Activated B cell treated with CpG ODN at 0.5 μM for 24 hours (primary cell): ENCODE measurements around the gene CCK. TPM values are rescaled to one million over a fixed set of nuclear protein-coding genes. Genes with fewer than 3 reads are reported as not detected.

ENCODE experiments used
- ATAC-seq: fragments of 200-7000 bp; cut with Tn5 transposase; one replicate; pipeline ENCODE4 v1.10.0; 2021; ENCODE audit warnings: low read depth, mild to moderate bottlenecking, moderate library complexity
- CTCF ChIA-PET: fragments of 350-600 bp; sonication (Branson Sonifier 250); formaldehyde crosslinking; loops from one replicate; lab custom pipeline; 2021; ENCODE audit warnings: antibody characterized with exemption; lab: Charles Lee
- POLR2A ChIA-PET: fragments of 350-600 bp; sonication (Branson Sonifier 250); formaldehyde crosslinking; loops from one replicate; lab custom pipeline; 2021; ENCODE audit warnings: antibody characterized with exemption; lab: Charles Lee
- DNase-seq: peaks from one replicate; pipeline ENCODE4 v3.0.0; 2022
- H3K27ac Mint-ChIP-seq: one replicate; pipeline ENCODE4 v1.8.0; 2020; ENCODE audit warnings: mixed read lengths
- H3K27me3 Mint-ChIP-seq: one replicate; pipeline ENCODE4 v1.8.0; 2021; ENCODE audit warnings: mixed read lengths
- H3K36me3 Mint-ChIP-seq: one replicate; pipeline ENCODE4 v1.8.0; 2021; ENCODE audit warnings: low read depth, mixed read lengths
- H3K4me1 Mint-ChIP-seq: one replicate; pipeline ENCODE4 v1.8.0; 2021; ENCODE audit warnings: mixed read lengths
- H3K4me3 Mint-ChIP-seq: one replicate; pipeline ENCODE4 v1.8.0; 2020; ENCODE audit warnings: mild to moderate bottlenecking, mixed read lengths
- H3K9me3 Mint-ChIP-seq: one replicate; pipeline ENCODE4 v1.8.0; 2020; ENCODE audit warnings: mixed read lengths
- intact Hi-C: fragments of 100-400 bp; cut with micrococcal nuclease; formaldehyde crosslinking; loops from one replicate; pipeline ENCODE4 v1.15.1; 2024
- total RNA-seq: library from RNA; stranded (reverse); gene quantifications from 2 replicates; pipeline ENCODE4 v1.2.3, GENCODE V29; 2022
- TF ChIP-seq, protein P1 (sequence below): fragments of 200-600 bp; IDR thresholded peaks from one replicate; pipeline ENCODE4 v1.8.0; 2022; ENCODE audit warnings: antibody characterized with exemption, mild to moderate bottlenecking

Gene CCK
- total RNA-seq, 1 donor from 2014 or later, result not detected

DNA sequence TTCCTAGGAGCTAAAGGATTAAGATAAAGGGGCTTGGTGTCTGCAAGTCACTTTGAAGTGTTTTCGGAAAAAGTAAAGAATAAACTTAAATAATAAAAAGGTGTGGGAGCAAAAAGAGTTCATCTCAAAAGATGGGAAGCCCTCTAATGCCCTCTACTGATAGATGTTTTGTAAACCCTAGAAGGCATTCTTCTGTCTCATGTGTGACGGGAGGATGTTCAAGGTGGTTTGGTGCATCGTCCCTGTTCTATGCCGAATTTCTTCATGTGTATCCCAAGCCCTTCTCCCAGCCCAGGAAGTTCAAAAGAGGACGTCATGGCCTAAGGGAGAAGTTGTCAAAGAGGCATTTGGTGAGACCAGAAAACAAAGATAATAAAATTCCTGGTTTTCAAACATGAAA is 37.2 kb downstream of the CCK start:
- intact Hi-C loops, result no loop called here
- no peaks in the 10 kb centered on the region for H3K27me3 Mint-ChIP-seq
- TF ChIP-seq, protein P1, sequence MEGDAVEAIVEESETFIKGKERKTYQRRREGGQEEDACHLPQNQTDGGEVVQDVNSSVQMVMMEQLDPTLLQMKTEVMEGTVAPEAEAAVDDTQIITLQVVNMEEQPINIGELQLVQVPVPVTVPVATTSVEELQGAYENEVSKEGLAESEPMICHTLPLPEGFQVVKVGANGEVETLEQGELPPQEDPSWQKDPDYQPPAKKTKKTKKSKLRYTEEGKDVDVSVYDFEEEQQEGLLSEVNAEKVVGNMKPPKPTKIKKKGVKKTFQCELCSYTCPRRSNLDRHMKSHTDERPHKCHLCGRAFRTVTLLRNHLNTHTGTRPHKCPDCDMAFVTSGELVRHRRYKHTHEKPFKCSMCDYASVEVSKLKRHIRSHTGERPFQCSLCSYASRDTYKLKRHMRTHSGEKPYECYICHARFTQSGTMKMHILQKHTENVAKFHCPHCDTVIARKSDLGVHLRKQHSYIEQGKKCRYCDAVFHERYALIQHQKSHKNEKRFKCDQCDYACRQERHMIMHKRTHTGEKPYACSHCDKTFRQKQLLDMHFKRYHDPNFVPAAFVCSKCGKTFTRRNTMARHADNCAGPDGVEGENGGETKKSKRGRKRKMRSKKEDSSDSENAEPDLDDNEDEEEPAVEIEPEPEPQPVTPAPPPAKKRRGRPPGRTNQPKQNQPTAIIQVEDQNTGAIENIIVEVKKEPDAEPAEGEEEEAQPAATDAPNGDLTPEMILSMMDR, result no peak
- DNase-seq, result no peak
- H3K4me3 Mint-ChIP-seq, result no peak overlapping the region
- no peak overlapping the region for H3K27ac Mint-ChIP-seq
- H3K36me3 Mint-ChIP-seq, result peaks cover 32% of the 10 kb centered on the region
- H3K4me1 Mint-ChIP-seq, result no peaks in the 10 kb centered on the region
- no peaks in the 10 kb centered on the region for H3K9me3 Mint-ChIP-seq
- POLR2A ChIA-PET, result no interaction called here
- ATAC-seq, result no peak
- CTCF ChIA-PET, result interaction anchor here (1.0 kb wide), 1 partner anchor 324 kb away, joined by 3 read pairs; no protein-coding TSS in a partner anchor

DNA sequence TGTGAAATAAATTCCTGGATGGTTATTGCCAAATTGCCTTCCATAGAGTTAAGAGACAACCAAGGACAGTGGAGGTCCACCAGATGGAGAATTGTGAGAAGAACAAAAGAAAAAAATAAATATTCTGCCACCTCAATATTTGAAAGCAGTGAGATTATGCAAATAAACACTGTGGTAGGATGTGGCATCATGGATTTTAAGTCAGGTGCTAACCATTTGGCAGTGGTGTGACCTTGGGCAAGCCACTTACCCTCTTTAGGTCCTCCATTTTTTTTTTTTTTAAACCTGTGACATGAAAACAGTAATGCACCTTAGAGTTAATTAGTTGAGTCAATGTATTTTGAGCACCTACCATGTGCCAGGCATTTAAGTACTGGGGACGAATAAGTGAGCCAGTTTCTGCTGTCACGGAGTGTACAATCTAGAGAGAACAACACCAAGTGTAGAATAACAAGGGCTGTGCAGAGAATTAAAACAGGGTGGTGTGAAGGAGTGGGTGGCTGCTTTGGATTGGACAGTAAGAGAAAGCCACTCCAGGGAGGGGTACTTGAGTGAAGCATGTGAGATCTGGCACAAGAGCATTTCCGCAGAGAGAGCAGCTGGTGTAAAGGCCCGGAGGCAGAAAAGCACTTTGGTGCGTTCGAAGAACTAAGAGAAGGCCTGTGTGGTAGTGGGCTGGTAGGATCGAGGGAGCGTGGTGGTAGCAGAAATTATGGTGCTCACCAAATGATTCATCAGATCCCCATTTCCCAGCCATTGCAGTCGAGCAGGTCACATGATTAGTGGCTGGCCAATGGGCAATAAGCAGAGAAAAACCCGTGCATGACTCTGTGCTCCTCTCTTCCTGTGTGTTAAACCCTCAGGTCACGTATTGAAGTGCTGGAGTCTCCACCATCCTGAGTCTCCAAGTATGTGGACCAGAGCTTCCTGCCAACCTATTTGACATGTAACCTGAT is 39.2 kb downstream of the CCK start:
- no peak for ATAC-seq
- ChIA-PET POLR2A (no interaction called here), CTCF (no interaction called here)
- intact Hi-C loops, result no loop called here
- H3K9me3 Mint-ChIP-seq, result no peaks in the 10 kb centered on the region
- peaks cover 52% of the 10 kb centered on the region for H3K36me3 Mint-ChIP-seq
- TF ChIP-seq, protein P1, result no peak
- no peak overlapping the region for H3K4me3 Mint-ChIP-seq
- DNase-seq, result no peak
- no peak overlapping the region for H3K27ac Mint-ChIP-seq
- H3K4me1 Mint-ChIP-seq, result no peaks in the 10 kb centered on the region
- no peaks in the 10 kb centered on the region for H3K27me3 Mint-ChIP-seq

DNA sequence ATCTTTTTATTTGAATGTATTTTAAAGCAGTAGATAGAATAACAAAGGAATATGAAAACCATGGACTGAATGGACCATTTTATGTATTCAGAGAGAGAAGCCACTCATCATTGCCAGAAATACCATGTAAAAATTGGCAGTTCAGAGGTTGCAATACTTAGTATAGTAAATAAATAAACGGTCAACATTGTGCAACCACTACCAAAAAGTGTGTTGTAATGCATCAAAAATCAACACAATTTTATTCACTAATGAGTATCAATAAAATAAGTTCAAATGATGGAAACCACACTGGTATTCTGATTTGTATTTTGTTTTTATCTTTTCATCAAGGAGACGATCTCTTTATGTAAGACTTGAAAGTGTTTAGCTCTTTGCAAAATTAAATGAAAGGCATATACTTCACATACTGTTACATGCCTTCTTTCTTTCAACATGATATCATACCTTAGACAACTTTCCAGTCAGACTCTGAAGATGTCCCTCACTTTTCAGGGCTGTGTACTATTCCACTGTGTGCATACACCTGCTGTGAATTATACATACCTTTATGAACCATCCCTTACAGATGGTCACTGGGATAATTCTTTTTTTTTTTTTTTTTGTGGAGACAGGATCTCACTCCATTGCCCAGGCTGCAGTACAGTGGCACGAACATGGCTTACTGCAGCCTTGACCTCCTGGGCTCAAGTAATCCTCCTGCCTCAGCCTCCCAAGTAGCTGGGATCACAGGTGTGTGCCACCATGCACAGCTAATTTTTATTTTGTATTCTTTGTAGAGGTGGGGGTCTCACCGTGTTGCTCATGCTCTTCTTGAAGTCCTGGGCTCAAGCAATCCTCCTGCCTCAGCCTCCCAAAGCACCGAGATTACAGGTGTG is 40.3 kb downstream of the CCK start:
- H3K36me3 Mint-ChIP-seq, result peaks cover 62% of the 10 kb centered on the region
- H3K4me3 Mint-ChIP-seq, result no peak overlapping the region
- POLR2A ChIA-PET, result no interaction called here
- intact Hi-C loops, result no loop called here
- H3K4me1 Mint-ChIP-seq, result no peaks in the 10 kb centered on the region
- ATAC-seq, result no peak
- CTCF ChIA-PET, result no interaction called here
- TF ChIP-seq, protein P1, result no peak
- H3K9me3 Mint-ChIP-seq, result no peaks in the 10 kb centered on the region
- no peaks in the 10 kb centered on the region for H3K27me3 Mint-ChIP-seq
- no peak overlapping the region for H3K27ac Mint-ChIP-seq
- no peak for DNase-seq

DNA sequence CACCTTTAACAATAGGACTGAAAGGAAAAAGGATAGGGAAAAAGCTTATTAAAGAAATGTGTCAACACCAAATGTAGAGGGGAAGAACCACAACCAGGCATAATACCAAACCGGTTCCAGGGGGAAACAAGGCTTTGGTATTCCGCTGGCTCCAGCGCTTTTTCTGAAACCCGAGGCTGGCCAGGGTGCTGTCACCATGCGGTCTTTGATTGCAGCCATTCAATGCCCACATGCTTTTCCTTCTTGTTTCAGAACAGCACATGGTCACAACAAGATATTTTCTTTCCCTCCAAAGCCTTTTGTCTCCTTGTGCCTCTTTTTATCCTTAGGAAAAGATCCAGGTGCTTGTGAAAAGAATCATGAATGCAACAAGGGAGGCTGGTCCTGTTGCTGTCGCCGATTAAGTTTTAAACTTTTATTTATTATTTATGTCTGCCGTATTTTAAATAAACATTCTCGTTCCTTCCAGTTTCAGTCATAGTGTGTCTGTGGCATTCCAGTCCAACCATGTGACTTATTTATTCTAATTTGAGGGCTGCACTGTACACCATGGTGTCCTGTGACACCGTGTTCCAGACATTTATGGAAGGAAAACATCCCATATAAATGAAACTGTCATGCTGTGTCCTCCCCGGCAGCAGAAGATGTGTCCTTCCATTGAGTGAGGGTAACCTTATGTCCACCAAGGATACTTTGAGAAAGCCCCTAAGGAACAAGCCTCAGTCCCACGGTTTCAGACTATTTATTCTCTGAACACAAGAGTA is 41.1 kb downstream of the CCK start:
- ChIA-PET CTCF (interaction anchor here (0.8 kb wide), 1 partner anchor 23 kb away, joined by 3 read pairs; no protein-coding TSS in a partner anchor), POLR2A (no interaction called here)
- H3K27me3 Mint-ChIP-seq, result no peaks in the 10 kb centered on the region
- no peak for DNase-seq
- intact Hi-C loops, result no loop called here
- H3K36me3 Mint-ChIP-seq, result peaks cover 70% of the 10 kb centered on the region
- TF ChIP-seq, protein P1, result no peak
- no peak overlapping the region for H3K4me3 Mint-ChIP-seq
- no peaks in the 10 kb centered on the region for H3K9me3 Mint-ChIP-seq
- ATAC-seq, result no peak
- H3K27ac Mint-ChIP-seq, result no peak overlapping the region
- no peaks in the 10 kb centered on the region for H3K4me1 Mint-ChIP-seq
